GM21515 (cell line): Measurements from ENCODE around the gene PTPN18.
"Not testable (repeated sequence)": the region's sequence is repeated elsewhere in the genome, so short reads cannot be mapped to it uniquely, and the experiment has no call there.

Experiments
- ATAC-seq: cut with Tn5 transposase; IDR thresholded peaks from one replicate; pipeline ENCODE4 v1.9.1; 2021; ENCODE audit not compliant: unreplicated experiment

PTPN18 gene

GRCh38 chr2:130380096-130380934, 24.5 kb downstream of the PTPN18 start:
- no peak for ATAC-seq

GRCh38 chr2:130381145-130381544, 25.3 kb downstream of the PTPN18 start:
- no peak for ATAC-seq

- ATAC-seq: no peak
Observed at GRCh38 chr2:130381619-130382018, 25.8 kb downstream of the PTPN18 start.

GRCh38 chr2:130382313-130382917, 26.6 kb downstream of the PTPN18 start:
- no peak for ATAC-seq

GRCh38 chr2:130385709-130386108, 29.9 kb downstream of the PTPN18 start:
- peak; percentile 47 for ATAC-seq

GRCh38 chr2:130387071-130387400, 31.2 kb downstream of the PTPN18 start:
- ATAC-seq: no peak

- no peak for ATAC-seq
Observed at GRCh38 chr2:130387804-130388203, 31.9 kb downstream of the PTPN18 start.

- ATAC-seq: no peak
Observed at GRCh38 chr2:130388221-130388907, 32.5 kb downstream of the PTPN18 start.

- ATAC-seq: no peak
Observed at GRCh38 chr2:130389358-130389757, 33.5 kb downstream of the PTPN18 start.

- no peak for ATAC-seq
Observed at GRCh38 chr2:130389783-130390182, 33.9 kb downstream of the PTPN18 start.

- ATAC-seq: peak; percentile 5
Observed at GRCh38 chr2:130390460-130391057, 34.7 kb downstream of the PTPN18 start.

GRCh38 chr2:130391058-130391871, 35.4 kb downstream of the PTPN18 start:
- peak; percentile 93 for ATAC-seq

GRCh38 chr2:130391872-130392670, 36.2 kb downstream of the PTPN18 start:
- no peak for ATAC-seq

- no peak for ATAC-seq
Observed at GRCh38 chr2:130393318-130393910, 37.6 kb downstream of the PTPN18 start.

- ATAC-seq: not testable (repeated sequence)
Observed at GRCh38 chr2:130406280-130406679, 50.4 kb downstream of the PTPN18 start.

- not testable (repeated sequence) for ATAC-seq
Observed at GRCh38 chr2:130416693-130417092, 60.8 kb downstream of the PTPN18 start.

- ATAC-seq: not testable (repeated sequence)
Observed at GRCh38 chr2:130418845-130419244, 63.0 kb downstream of the PTPN18 start.
